CD14-positive monocyte (primary cell): Measurements from ENCODE around the gene NDUFB4. TPM values are rescaled to one million over a fixed set of nuclear protein-coding genes. Genes with fewer than 3 reads are reported as not detected.

ENCODE experiments used
- DNase-seq, 3 donors: peaks; one replicate each; pipeline ENCODE4 v3.0.0-alpha.2; 2011 to 2022
- H2AFZ ChIP-seq: 2 replicates; pipeline ENCODE4 v1.6.0; 2012; ENCODE audit warnings: mild to moderate bottlenecking, low read depth, low read length, inconsistent platforms; ENCODE audit not compliant: insufficient read depth, poor library complexity, severe bottlenecking
- H3K27ac ChIP-seq, 2 donors: 1 replicate in 1 of 2; 2 replicates in 1 of 2; pipeline ENCODE4 v1.5.1; 2012 to 2013; ENCODE audit warnings: low read length in 2 of 2, control low read depth in 1 of 2, inconsistent platforms in 1 of 2, low read depth in 1 of 2, mild to moderate bottlenecking in 1 of 2
- H3K27me3 ChIP-seq, 2 donors: one replicate each; pipeline versions ENCODE4 v1.6.0 to v1.6.1; 2011 to 2013; ENCODE audit warnings: low read length in 2 of 2; ENCODE audit not compliant: control insufficient read depth in 2 of 2, insufficient read depth in 2 of 2
- H3K36me3 ChIP-seq, 2 donors: replicated peaks in 1 of 2; 1 replicate in 1 of 2; 2 replicates in 1 of 2; pipeline versions ENCODE4 v1.5.1 to v1.6.1; 2012 to 2013; ENCODE audit warnings: low read length in 2 of 2, control low read depth in 1 of 2, inconsistent platforms in 1 of 2, mild to moderate bottlenecking in 1 of 2; ENCODE audit not compliant: insufficient read depth in 2 of 2, control insufficient read depth in 1 of 2
- H3K4me1 ChIP-seq, 2 donors: 1 replicate in 1 of 2; 2 replicates in 1 of 2; pipeline versions ENCODE4 v1.5.1 to v1.6.1; 2012 to 2013; ENCODE audit warnings: low read length in 2 of 2, control low read depth in 1 of 2, inconsistent platforms in 1 of 2, mild to moderate bottlenecking in 1 of 2, moderate library complexity in 1 of 2; ENCODE audit not compliant: insufficient read depth in 2 of 2, control insufficient read depth in 1 of 2
- H3K4me2 ChIP-seq: replicated peaks from 2 replicates; pipeline ENCODE3; 2012; ENCODE audit warnings: low read length, moderate library complexity, mild to moderate bottlenecking; ENCODE audit not compliant: poor library complexity, severe bottlenecking; ENCODE audit errors: extremely low read depth
- H3K4me3 ChIP-seq, 3 experiments: fragments of 200-600 bp in 1 of 3; sonication (generic) in 1 of 3; replicated peaks in 1 of 3; 1 replicate in 2 of 3; 2 replicates in 1 of 3; pipeline ENCODE4 v1.5.1; 2011 to 2013; ENCODE audit warnings: low read length in 3 of 3, mild to moderate bottlenecking in 3 of 3, control low read depth in 2 of 3, low read depth in 2 of 3, inconsistent platforms in 1 of 3, moderate library complexity in 1 of 3
- H3K79me2 ChIP-seq: 2 replicates; pipeline ENCODE4 v1.6.0; 2012; ENCODE audit warnings: mild to moderate bottlenecking, control low read depth, inconsistent platforms, low read length, moderate library complexity; ENCODE audit not compliant: insufficient read depth
- H3K9ac ChIP-seq: 2 replicates; pipeline ENCODE4 v1.6.0; 2017; ENCODE audit warnings: low read length, mild to moderate bottlenecking; ENCODE audit not compliant: insufficient read depth, poor library complexity, severe bottlenecking
- H3K9me3 ChIP-seq, 2 donors: replicated peaks in 1 of 2; 1 replicate in 1 of 2; 2 replicates in 1 of 2; pipeline versions ENCODE4 v1.5.1 to v1.6.1; 2012 to 2013; ENCODE audit warnings: low read length in 2 of 2, control low read depth in 1 of 2; ENCODE audit not compliant: control insufficient read depth in 1 of 2, insufficient read depth in 1 of 2
- H4K20me1 ChIP-seq: 2 replicates; pipeline ENCODE4 v1.6.0; 2012; ENCODE audit warnings: mild to moderate bottlenecking, low read length, control low read depth, moderate library complexity; ENCODE audit not compliant: insufficient read depth
- H3K27ac Mint-ChIP-seq, 7 donors: one replicate each; pipeline ENCODE4 v1.8.0; 2020; ENCODE audit warnings: mild to moderate bottlenecking in 7 of 7, mixed read lengths in 7 of 7, moderate library complexity in 6 of 7, inconsistent platforms in 2 of 7
- H3K27me3 Mint-ChIP-seq, 3 donors: one replicate each; pipeline ENCODE4 v1.8.0; 2021 to 2022; ENCODE audit warnings: low read depth in 3 of 3, mild to moderate bottlenecking in 3 of 3, mixed read lengths in 3 of 3, moderate library complexity in 3 of 3, inconsistent platforms in 1 of 3
- H3K36me3 Mint-ChIP-seq, 2 donors: one replicate each; pipeline ENCODE4 v1.8.0; 2020; ENCODE audit warnings: mixed read lengths in 2 of 2, inconsistent platforms in 1 of 2, mild to moderate bottlenecking in 1 of 2
- H3K4me1 Mint-ChIP-seq: one replicate; pipeline ENCODE4 v1.8.0; 2020; ENCODE audit warnings: mild to moderate bottlenecking, mixed read lengths
- H3K4me3 Mint-ChIP-seq, 2 donors: one replicate each; pipeline ENCODE4 v1.8.0; 2020; ENCODE audit warnings: mild to moderate bottlenecking in 2 of 2, mixed read lengths in 2 of 2, moderate library complexity in 1 of 2
- H3K9me3 Mint-ChIP-seq, 7 donors: one replicate each; pipeline ENCODE4 v1.8.0; 2020 to 2022; ENCODE audit warnings: mixed read lengths in 7 of 7, mild to moderate bottlenecking in 6 of 7, moderate library complexity in 6 of 7, inconsistent platforms in 2 of 7
- WGBS: methylation state at CpG from one replicate; pipeline ENCODE4 v1.1.5; 2013; ENCODE audit warnings: missing lambda C conversion rate; ENCODE audit not compliant: insufficient coverage; 5-methylcytosine and 5-hydroxymethylcytosine counted together
- intact Hi-C, 2 donors: fragments of 100-400 bp; cut with micrococcal nuclease; formaldehyde crosslinking; loops; one replicate each; pipeline versions ENCODE4 v1.15.0 to v1.15.1; 2023
- polyA plus RNA-seq, 3 donors: library from polyadenylated mRNA; depleted of rRNA in 1 of 3; unstranded in 2 of 3; stranded (reverse) in 1 of 3; fragments of 300-500 nt in 2 of 3; fragments of >200 nt in 1 of 3; fragmentation: Illumina TruSeq in 2 of 3; gene quantifications; 1 replicate in 2 of 3; 2 replicates in 1 of 3; pipeline ENCODE4 v1.2.3, GENCODE V29; 2012 to 2021
- TF ChIP-seq, protein P1 (sequence below): fragments of 200-600 bp; IDR thresholded peaks from one replicate; pipeline ENCODE4 v1.8.0; 2022; ENCODE audit warnings: antibody characterized with exemption, mild to moderate bottlenecking

The NDUFB4 gene
- polyA plus RNA-seq, 3 donors = 93.7 to 215 (median 173) TPM

DNA sequence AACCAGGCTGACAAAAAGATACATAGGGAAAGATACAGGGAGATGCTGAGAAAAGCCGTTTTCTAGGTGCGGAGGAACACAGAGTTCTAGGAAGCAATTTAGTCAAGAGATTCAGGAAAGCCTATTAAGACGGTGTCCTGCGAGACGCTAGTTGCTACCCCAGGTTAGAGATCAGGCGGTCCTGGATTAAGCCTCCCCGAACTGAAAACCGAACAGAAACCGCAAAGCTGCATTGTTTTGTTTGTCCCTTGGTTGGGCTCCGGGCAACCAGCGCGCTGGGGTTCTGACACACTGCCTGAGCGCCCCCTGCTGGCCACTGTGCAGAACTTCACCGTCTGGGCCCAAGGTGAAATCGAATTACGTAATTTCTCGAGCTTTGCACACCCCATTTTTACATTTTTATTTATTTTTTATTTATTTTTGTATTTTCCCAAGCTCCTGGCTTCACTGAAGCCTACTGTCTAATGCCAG, 37.3 kb upstream of the NDUFB4 start:
- Mint-ChIP-seq H3K27ac (peak overlapping the region; percentile 10 to 93 (median 80)), H3K36me3 (no peaks in the 10 kb centered on the region), H3K4me3 (peak overlapping the region; percentile 86 to 92), H3K4me1 (peaks cover 22% of the 10 kb centered on the region), H3K27me3 (peaks cover 0 to 5% (median 2%) of the 10 kb centered on the region in 3 donors), H3K9me3 (peaks cover 0 to 2% (median 0%) of the 10 kb centered on the region in 7 donors)
- Histone ChIP-seq H2AFZ (peak overlapping the region; percentile 75), H3K27me3 (no peaks in the 10 kb centered on the region), H3K27ac (peak overlapping the region in 1 of 2 donors; percentile 77), H3K36me3 (no peaks in the 10 kb centered on the region), H3K4me1 (peaks cover 16 to 17% of the 10 kb centered on the region in 2 donors), H3K4me2 (peak overlapping the region; percentile 81), H4K20me1 (no peaks in the 10 kb centered on the region), H3K9me3 (no peaks in the 10 kb centered on the region), H3K79me2 (no peaks in the 10 kb centered on the region), H3K9ac (peak overlapping the region; percentile 66), H3K4me3 (peak overlapping the region; percentile 51 to 84 (median 58))
- DNase-seq = peak; percentile 90 to 91 (median 90)
- TF ChIP-seq, protein P1, sequence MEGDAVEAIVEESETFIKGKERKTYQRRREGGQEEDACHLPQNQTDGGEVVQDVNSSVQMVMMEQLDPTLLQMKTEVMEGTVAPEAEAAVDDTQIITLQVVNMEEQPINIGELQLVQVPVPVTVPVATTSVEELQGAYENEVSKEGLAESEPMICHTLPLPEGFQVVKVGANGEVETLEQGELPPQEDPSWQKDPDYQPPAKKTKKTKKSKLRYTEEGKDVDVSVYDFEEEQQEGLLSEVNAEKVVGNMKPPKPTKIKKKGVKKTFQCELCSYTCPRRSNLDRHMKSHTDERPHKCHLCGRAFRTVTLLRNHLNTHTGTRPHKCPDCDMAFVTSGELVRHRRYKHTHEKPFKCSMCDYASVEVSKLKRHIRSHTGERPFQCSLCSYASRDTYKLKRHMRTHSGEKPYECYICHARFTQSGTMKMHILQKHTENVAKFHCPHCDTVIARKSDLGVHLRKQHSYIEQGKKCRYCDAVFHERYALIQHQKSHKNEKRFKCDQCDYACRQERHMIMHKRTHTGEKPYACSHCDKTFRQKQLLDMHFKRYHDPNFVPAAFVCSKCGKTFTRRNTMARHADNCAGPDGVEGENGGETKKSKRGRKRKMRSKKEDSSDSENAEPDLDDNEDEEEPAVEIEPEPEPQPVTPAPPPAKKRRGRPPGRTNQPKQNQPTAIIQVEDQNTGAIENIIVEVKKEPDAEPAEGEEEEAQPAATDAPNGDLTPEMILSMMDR = peak; percentile 98
- 0% methylated on average over 13 of the region's 17 CpGs for WGBS
- intact Hi-C loops = loop anchor here in 1 of 2 donors (5.0 to 10.0 kb wide), 2 partner anchors 134 to 667 kb away; no protein-coding TSS in a partner anchor

DNA sequence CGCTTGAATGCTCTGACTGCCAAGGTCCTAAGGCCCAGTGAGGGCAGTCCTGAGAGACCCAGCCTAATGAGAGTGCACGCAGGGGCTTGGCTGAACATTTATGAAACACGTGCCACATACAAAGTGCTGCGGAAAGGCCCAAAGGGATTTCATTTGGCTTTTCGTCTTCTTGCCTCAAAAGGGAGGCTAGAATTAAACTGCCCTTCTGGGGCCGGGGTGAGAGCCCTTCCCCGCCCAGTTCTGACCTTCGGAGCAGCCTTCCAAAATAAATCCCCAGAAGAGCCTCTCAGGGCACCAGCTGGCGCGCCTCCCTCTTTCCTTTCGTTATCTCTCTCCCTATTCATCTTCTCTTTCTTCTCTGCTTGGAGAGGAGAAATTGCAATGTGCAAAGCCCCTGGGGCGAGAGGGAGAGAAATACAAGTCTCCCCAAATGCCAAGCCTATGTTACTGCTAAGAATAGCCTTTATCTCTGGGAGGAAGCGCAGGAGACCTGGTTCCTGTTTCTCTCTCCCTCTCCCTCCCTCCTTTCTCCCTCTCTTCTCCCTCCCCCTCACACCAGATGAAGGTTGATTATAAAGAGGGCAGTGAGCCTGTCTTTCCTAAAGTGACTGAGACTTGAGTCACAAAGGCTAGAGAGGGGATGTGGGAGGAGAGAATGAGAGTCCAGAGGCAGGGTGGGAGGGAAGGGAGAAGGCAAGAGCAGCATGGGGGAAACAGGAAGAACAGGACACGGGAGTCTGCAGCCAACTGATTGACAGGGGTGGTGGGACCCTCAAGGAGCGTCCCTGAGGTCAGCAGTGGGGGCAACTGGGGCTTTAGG, 36.7 kb upstream of the NDUFB4 start:
- H3K4me3 ChIP-seq = peak overlapping the region; percentile 51 to 84 (median 58)
- H3K4me2 ChIP-seq = peak overlapping the region; percentile 81
- H3K79me2 ChIP-seq = no peaks in the 10 kb centered on the region
- H3K4me3 Mint-ChIP-seq = peak overlapping the region; percentile 83 to 92
- no peaks in the 10 kb centered on the region for H3K36me3 Mint-ChIP-seq
- H4K20me1 ChIP-seq = no peaks in the 10 kb centered on the region
- H3K4me1 Mint-ChIP-seq = peaks cover 22% of the 10 kb centered on the region
- intact Hi-C loops = loop anchor here (5.0 to 10.0 kb wide), 3 partner anchors 135 to 667 kb away; no protein-coding TSS in a partner anchor
- peak overlapping the region; percentile 66 for H3K9ac ChIP-seq
- peak; percentile 45 to 60 (median 56) for DNase-seq
- peak overlapping the region; percentile 75 for H2AFZ ChIP-seq
- 0% methylated on average over 7 of the region's 15 CpGs for WGBS
- no peaks in the 10 kb centered on the region for H3K9me3 ChIP-seq
- H3K27me3 Mint-ChIP-seq = peaks cover 0 to 5% (median 2%) of the 10 kb centered on the region in 3 donors
- H3K9me3 Mint-ChIP-seq = peaks cover 0 to 2% (median 0%) of the 10 kb centered on the region in 7 donors
- no peaks in the 10 kb centered on the region for H3K36me3 ChIP-seq
- H3K27ac ChIP-seq = peak overlapping the region; percentile 52 to 77
- H3K27me3 ChIP-seq = no peaks in the 10 kb centered on the region
- H3K27ac Mint-ChIP-seq = peak overlapping the region; percentile 69 to 93 (median 84)
- H3K4me1 ChIP-seq = peaks cover 16 to 17% of the 10 kb centered on the region in 2 donors
- TF ChIP-seq, protein P1 = peak; percentile 67
